Fibroblast of skin of back (primary cell): ENCODE results near the gene ARL13A. TPM values are rescaled to one million over a fixed set of nuclear protein-coding genes. Genes with fewer than 3 reads are reported as not detected.
A peak's percentile ranks its signal among the peaks of the same experiment; 100 is the strongest.
"Not testable (repeated sequence)": the region's sequence is repeated elsewhere in the genome, so short reads cannot be mapped to it uniquely, and the experiment has no call there.

Source experiments
- DNase-seq: peaks from one replicate; pipeline ENCODE4 v3.0.0-alpha.2; 2013
- polyA plus RNA-seq, 2 experiments: library from polyadenylated mRNA; unstranded; fragments of 120-200 nt; gene quantifications; one replicate each; pipeline ENCODE4 v1.2.1, GENCODE V29; 2013; ENCODE audit not compliant: insufficient read length in 2 of 2

The ARL13A gene
- not detected for polyA plus RNA-seq (2013, experiment 1 of 2; ENCODE audit: insufficient read length)
- polyA plus RNA-seq (2013, experiment 2 of 2; ENCODE audit: insufficient read length) = not detected

GRCh38 chrX:100969408-100969807, at the start of gene ARL13A:
ARL13A (plus strand) TSS chrX:100969708; CDS start chrX:100973690, 3,982 bp downstream.
- DNase-seq = no peak

- no peak for DNase-seq
Measured at GRCh38 chrX:100924375-100924774, 45.1 kb upstream of the ARL13A start.

GRCh38 chrX:100926453-100926852, 43.1 kb upstream of the ARL13A start:
- no peak for DNase-seq

- DNase-seq = peak; percentile 1
Measured at GRCh38 chrX:100928660-100929613, 40.6 kb upstream of the ARL13A start, which contains the start of gene XKRX. XKRX (minus strand) TSS chrX:100928917; CDS start chrX:100928304, 613 bp downstream.

GRCh38 chrX:100931218-100931924, 38.1 kb upstream of the ARL13A start:
- no peak for DNase-seq

- no peak for DNase-seq
Measured at GRCh38 chrX:100931925-100932285, 37.6 kb upstream of the ARL13A start.

- DNase-seq = no peak
Measured at GRCh38 chrX:100935767-100936166, 33.7 kb upstream of the ARL13A start.

- no peak for DNase-seq
Measured at GRCh38 chrX:100939333-100939732, 30.2 kb upstream of the ARL13A start.

- no peak for DNase-seq
Measured at GRCh38 chrX:100944601-100945000, 24.9 kb upstream of the ARL13A start.

- DNase-seq = no peak
Measured at GRCh38 chrX:100946299-100946927, 23.1 kb upstream of the ARL13A start.

GRCh38 chrX:100948557-100948956, 21.0 kb upstream of the ARL13A start:
- DNase-seq = no peak

- no peak for DNase-seq
Measured at GRCh38 chrX:100962811-100963210, 6.7 kb upstream of the ARL13A start.

- no peak for DNase-seq
Measured at GRCh38 chrX:100964362-100964761, 5.1 kb upstream of the ARL13A start.

- no peak for DNase-seq
Measured at GRCh38 chrX:100969936-100970335, 428 bp downstream of the ARL13A start.

GRCh38 chrX:100973411-100973810, 3.9 kb downstream of the ARL13A start:
- no peak for DNase-seq

GRCh38 chrX:100975212-100975611, 5.7 kb downstream of the ARL13A start:
- DNase-seq = no peak

GRCh38 chrX:100976211-100976610, 6.7 kb downstream of the ARL13A start:
- DNase-seq = no peak

GRCh38 chrX:100979881-100980607, 10.5 kb downstream of the ARL13A start:
- DNase-seq = no peak

- peak; percentile 52 for DNase-seq
Measured at GRCh38 chrX:100980608-100981497, 11.3 kb downstream of the ARL13A start.

GRCh38 chrX:100981498-100981845, 12.0 kb downstream of the ARL13A start:
- not testable (repeated sequence) for DNase-seq

- DNase-seq = no peak
Measured at GRCh38 chrX:100984818-100985217, 15.3 kb downstream of the ARL13A start.
